ENCODE measurements around the gene UGT1A1.

The UGT1A1 gene

GRCh38 chr2:233817995-233818638 is 58.0 kb downstream of the UGT1A1 start:
- H3K27me3 ChIP-seq (ENCODE audit: control insufficient read depth, insufficient read depth, low read length), result no peaks in the 10 kb centered on the region
- H3K36me3 ChIP-seq (ENCODE audit: control insufficient read depth, insufficient read depth, low read length), result no peaks in the 10 kb centered on the region
- no peak overlapping the region for H3K27ac ChIP-seq (ENCODE audit: low read depth, low read length)
- no peaks in the 10 kb centered on the region for H3K4me1 ChIP-seq (ENCODE audit: control insufficient read depth, insufficient read depth, low read length)
- no peak overlapping the region for H3K4me3 ChIP-seq (ENCODE audit: low read depth, low read length)
- H3K9me3 ChIP-seq (ENCODE audit: control insufficient read depth, insufficient read depth, low read length), result no peaks in the 10 kb centered on the region
- no peak overlapping the region for H3K9ac ChIP-seq (ENCODE audit: low read depth, low read length)

GRCh38 chr2:233818639-233819621 is 58.9 kb downstream of the UGT1A1 start:
- Histone ChIP-seq H3K27me3 (ENCODE audit: control insufficient read depth, insufficient read depth, low read length) (no peaks in the 10 kb centered on the region), H3K4me3 (ENCODE audit: low read depth, low read length) (no peak overlapping the region), H3K9me3 (ENCODE audit: control insufficient read depth, insufficient read depth, low read length) (no peaks in the 10 kb centered on the region), H3K9ac (ENCODE audit: low read depth, low read length) (no peak overlapping the region), H3K36me3 (ENCODE audit: control insufficient read depth, insufficient read depth, low read length) (no peaks in the 10 kb centered on the region), H3K27ac (ENCODE audit: low read depth, low read length) (no peak overlapping the region), H3K4me1 (ENCODE audit: control insufficient read depth, insufficient read depth, low read length) (no peaks in the 10 kb centered on the region)

- Histone ChIP-seq H3K9me3 (ENCODE audit: control insufficient read depth, insufficient read depth, low read length) (no peaks in the 10 kb centered on the region), H3K9ac (ENCODE audit: low read depth, low read length) (no peak overlapping the region), H3K27ac (ENCODE audit: low read depth, low read length) (no peak overlapping the region), H3K36me3 (ENCODE audit: control insufficient read depth, insufficient read depth, low read length) (no peaks in the 10 kb centered on the region), H3K4me3 (ENCODE audit: low read depth, low read length) (no peak overlapping the region), H3K4me1 (ENCODE audit: control insufficient read depth, insufficient read depth, low read length) (no peaks in the 10 kb centered on the region), H3K27me3 (ENCODE audit: control insufficient read depth, insufficient read depth, low read length) (no peaks in the 10 kb centered on the region)
These were observed 60.1 kb downstream of the UGT1A1 start for GRCh38 chr2:233819884-233820773.

- H3K27ac ChIP-seq (ENCODE audit: low read depth, low read length), result no peak overlapping the region
- no peak overlapping the region for H3K4me3 ChIP-seq (ENCODE audit: low read depth, low read length)
- H3K9me3 ChIP-seq (ENCODE audit: control insufficient read depth, insufficient read depth, low read length), result no peaks in the 10 kb centered on the region
- no peaks in the 10 kb centered on the region for H3K4me1 ChIP-seq (ENCODE audit: control insufficient read depth, insufficient read depth, low read length)
- no peaks in the 10 kb centered on the region for H3K27me3 ChIP-seq (ENCODE audit: control insufficient read depth, insufficient read depth, low read length)
- no peaks in the 10 kb centered on the region for H3K36me3 ChIP-seq (ENCODE audit: control insufficient read depth, insufficient read depth, low read length)
- no peak overlapping the region for H3K9ac ChIP-seq (ENCODE audit: low read depth, low read length)
These were observed 60.7 kb downstream of the UGT1A1 start for GRCh38 chr2:233820774-233821105.

GRCh38 chr2:233821196-233821595 is 61.1 kb downstream of the UGT1A1 start:
- no peaks in the 10 kb centered on the region for H3K4me1 ChIP-seq (ENCODE audit: control insufficient read depth, insufficient read depth, low read length)
- H3K4me3 ChIP-seq (ENCODE audit: low read depth, low read length), result no peak overlapping the region
- H3K27ac ChIP-seq (ENCODE audit: low read depth, low read length), result no peak overlapping the region
- no peaks in the 10 kb centered on the region for H3K27me3 ChIP-seq (ENCODE audit: control insufficient read depth, insufficient read depth, low read length)
- H3K9ac ChIP-seq (ENCODE audit: low read depth, low read length), result no peak overlapping the region
- no peaks in the 10 kb centered on the region for H3K9me3 ChIP-seq (ENCODE audit: control insufficient read depth, insufficient read depth, low read length)
- H3K36me3 ChIP-seq (ENCODE audit: control insufficient read depth, insufficient read depth, low read length), result no peaks in the 10 kb centered on the region

- no peaks in the 10 kb centered on the region for H3K4me1 ChIP-seq (ENCODE audit: control insufficient read depth, insufficient read depth, low read length)
- no peaks in the 10 kb centered on the region for H3K27me3 ChIP-seq (ENCODE audit: control insufficient read depth, insufficient read depth, low read length)
- H3K4me3 ChIP-seq (ENCODE audit: low read depth, low read length), result no peak overlapping the region
- H3K36me3 ChIP-seq (ENCODE audit: control insufficient read depth, insufficient read depth, low read length), result no peaks in the 10 kb centered on the region
- no peaks in the 10 kb centered on the region for H3K9me3 ChIP-seq (ENCODE audit: control insufficient read depth, insufficient read depth, low read length)
- no peak overlapping the region for H3K9ac ChIP-seq (ENCODE audit: low read depth, low read length)
- H3K27ac ChIP-seq (ENCODE audit: low read depth, low read length), result no peak overlapping the region
These were observed 61.6 kb downstream of the UGT1A1 start for GRCh38 chr2:233821709-233822100.

GRCh38 chr2:233822101-233822771 is 62.2 kb downstream of the UGT1A1 start:
- Histone ChIP-seq H3K4me1 (ENCODE audit: control insufficient read depth, insufficient read depth, low read length) (no peaks in the 10 kb centered on the region), H3K27ac (ENCODE audit: low read depth, low read length) (no peak overlapping the region), H3K4me3 (ENCODE audit: low read depth, low read length) (no peak overlapping the region), H3K9me3 (ENCODE audit: control insufficient read depth, insufficient read depth, low read length) (no peaks in the 10 kb centered on the region), H3K27me3 (ENCODE audit: control insufficient read depth, insufficient read depth, low read length) (no peaks in the 10 kb centered on the region), H3K9ac (ENCODE audit: low read depth, low read length) (no peak overlapping the region), H3K36me3 (ENCODE audit: control insufficient read depth, insufficient read depth, low read length) (no peaks in the 10 kb centered on the region)

All from HUES48 (cell line).